Measurements from ENCODE around the gene EIF6. TPM values are rescaled to one million over a fixed set of nuclear protein-coding genes. Genes with fewer than 3 reads are reported as not detected.

EIF6 gene
- total and polyA plus RNA-seq, 2 donors: 66.2 to 141 TPM

- DNase-seq (ENCODE audit: extremely low spot score): no peak
- Histone ChIP-seq H3K27ac (ENCODE audit: low read depth) (no peak overlapping the region), H3K4me1 (ENCODE audit: insufficient read depth) (no peaks in the 10 kb centered on the region), H3K4me3 (ENCODE audit: low read depth, low read length) (no peak overlapping the region), H3K36me3 (ENCODE audit: insufficient read depth) (no peaks in the 10 kb centered on the region)
- WGBS: 89% methylated on average over 12 of the region's 12 CpGs
Measured at GRCh38 chr20:35305682-35306556, 21.3 kb upstream of the EIF6 start.

DNA sequence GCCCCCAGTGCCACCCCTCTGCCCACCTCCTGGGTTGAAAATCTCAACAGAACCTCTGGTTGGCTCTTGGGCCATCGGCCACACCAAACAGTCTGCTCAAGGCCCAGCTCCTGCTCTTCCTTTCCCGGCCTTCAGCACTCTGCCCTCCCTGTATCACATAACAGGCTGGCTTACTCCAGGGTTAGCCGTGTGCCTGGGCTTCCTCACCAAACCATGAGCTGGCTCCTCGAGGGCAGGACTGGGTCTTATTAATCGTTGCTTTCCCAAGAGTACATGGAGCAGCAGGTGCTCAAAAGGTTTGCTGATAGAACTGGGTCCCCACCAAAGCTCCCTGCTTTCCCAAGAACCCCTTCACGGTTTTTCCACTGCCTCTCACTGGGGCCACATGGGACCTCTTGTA is 20.4 kb upstream of the EIF6 start:
- Histone ChIP-seq H3K27ac (ENCODE audit: low read depth) (no peak overlapping the region), H3K4me1 (ENCODE audit: insufficient read depth) (no peaks in the 10 kb centered on the region), H3K4me3 (ENCODE audit: low read depth, low read length) (no peak overlapping the region), H3K36me3 (ENCODE audit: insufficient read depth) (no peaks in the 10 kb centered on the region)
- WGBS: 87% methylated on average over 6 of the region's 6 CpGs
- DNase-seq (ENCODE audit: extremely low spot score): no peak

GRCh38 chr20:35303735-35304491 is 19.3 kb upstream of the EIF6 start:
- Histone ChIP-seq H3K27ac (ENCODE audit: low read depth) (no peak overlapping the region), H3K36me3 (ENCODE audit: insufficient read depth) (no peaks in the 10 kb centered on the region), H3K4me1 (ENCODE audit: insufficient read depth) (no peaks in the 10 kb centered on the region), H3K4me3 (ENCODE audit: low read depth, low read length) (no peak overlapping the region)
- no peak for DNase-seq (ENCODE audit: extremely low spot score)
- 30% methylated on average over 18 of the region's 18 CpGs for WGBS

GRCh38 chr20:35303382-35303734 is 18.8 kb upstream of the EIF6 start:
- no peak overlapping the region for H3K4me3 ChIP-seq (ENCODE audit: low read depth, low read length)
- H3K36me3 ChIP-seq (ENCODE audit: insufficient read depth): no peaks in the 10 kb centered on the region
- DNase-seq (ENCODE audit: extremely low spot score): no peak
- no peak overlapping the region for H3K27ac ChIP-seq (ENCODE audit: low read depth)
- no peaks in the 10 kb centered on the region for H3K4me1 ChIP-seq (ENCODE audit: insufficient read depth)
- WGBS: 85% methylated on average over 11 of the region's 11 CpGs

DNA sequence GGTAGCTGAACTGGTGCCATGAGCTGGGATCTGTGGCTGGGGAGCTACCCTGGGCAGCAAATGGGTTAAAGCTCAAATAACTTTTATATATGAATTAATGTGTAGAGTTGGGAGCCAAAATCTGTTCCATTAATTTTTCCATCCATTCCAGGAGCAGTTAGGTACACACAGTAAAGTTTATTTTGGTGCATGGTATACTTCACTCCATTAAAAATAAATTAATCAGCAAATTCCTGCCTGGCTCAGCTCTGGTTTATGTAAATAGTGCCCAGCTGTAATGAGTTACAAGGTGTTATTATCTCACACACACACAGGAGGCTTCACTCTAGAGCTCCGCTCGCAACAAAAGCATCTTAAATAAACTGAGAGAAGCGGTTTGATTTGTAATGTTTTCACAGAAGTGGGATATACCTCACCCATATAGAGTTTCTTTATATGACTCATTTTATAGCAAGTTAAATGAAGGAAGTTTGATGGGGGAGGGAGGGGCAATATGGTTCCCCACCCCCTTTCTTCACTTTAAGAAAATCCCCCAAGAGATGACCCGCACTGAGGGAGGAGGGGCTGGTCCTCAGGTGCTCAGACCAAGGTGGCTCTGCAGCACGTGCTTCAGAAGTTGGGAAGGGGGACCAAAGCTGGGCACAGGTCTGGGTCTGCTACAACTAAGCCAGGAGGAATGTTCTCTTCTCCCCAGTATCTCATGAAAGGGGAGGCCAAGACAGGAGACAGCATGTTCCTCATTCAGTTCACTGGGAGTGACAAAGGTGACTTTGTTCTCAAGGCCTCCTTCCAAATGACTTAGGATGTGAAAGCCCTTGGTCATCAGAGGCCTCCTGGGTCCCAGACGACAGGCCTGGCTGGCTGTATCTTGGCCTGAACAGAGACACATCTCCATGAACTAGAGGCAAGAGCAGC is 18.1 kb upstream of the EIF6 start:
- Histone ChIP-seq H3K27ac (ENCODE audit: low read depth) (no peak overlapping the region), H3K36me3 (ENCODE audit: insufficient read depth) (no peaks in the 10 kb centered on the region), H3K4me3 (ENCODE audit: low read depth, low read length) (no peak overlapping the region), H3K4me1 (ENCODE audit: insufficient read depth) (no peaks in the 10 kb centered on the region)
- WGBS: 80% methylated on average over 6 of the region's 6 CpGs
- no peak for DNase-seq (ENCODE audit: extremely low spot score)

DNA sequence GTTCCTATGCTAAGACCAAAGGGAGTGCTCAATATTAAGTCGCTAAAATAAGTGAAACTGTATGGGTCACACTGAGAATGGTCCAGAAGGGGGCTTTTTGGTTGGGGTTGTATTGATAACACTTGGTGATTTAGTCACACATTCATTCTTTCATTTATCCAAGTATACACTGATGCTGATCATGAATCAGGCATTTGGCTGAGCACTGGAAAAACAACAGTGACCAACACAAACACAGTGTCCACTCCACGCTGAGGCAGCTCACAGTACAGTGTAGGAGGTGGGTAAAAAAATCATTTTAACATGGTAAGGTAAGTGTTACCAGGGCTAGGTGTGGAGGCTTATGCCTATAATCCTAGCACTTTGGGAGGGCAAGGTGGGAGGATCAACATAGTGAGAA is 16.9 kb upstream of the EIF6 start:
- no peak overlapping the region for H3K4me3 ChIP-seq (ENCODE audit: low read depth, low read length)
- 85% methylated on average over 2 of the region's 2 CpGs for WGBS
- DNase-seq (ENCODE audit: extremely low spot score): no peak
- no peaks in the 10 kb centered on the region for H3K4me1 ChIP-seq (ENCODE audit: insufficient read depth)
- no peaks in the 10 kb centered on the region for H3K36me3 ChIP-seq (ENCODE audit: insufficient read depth)
- no peak overlapping the region for H3K27ac ChIP-seq (ENCODE audit: low read depth)

DNA sequence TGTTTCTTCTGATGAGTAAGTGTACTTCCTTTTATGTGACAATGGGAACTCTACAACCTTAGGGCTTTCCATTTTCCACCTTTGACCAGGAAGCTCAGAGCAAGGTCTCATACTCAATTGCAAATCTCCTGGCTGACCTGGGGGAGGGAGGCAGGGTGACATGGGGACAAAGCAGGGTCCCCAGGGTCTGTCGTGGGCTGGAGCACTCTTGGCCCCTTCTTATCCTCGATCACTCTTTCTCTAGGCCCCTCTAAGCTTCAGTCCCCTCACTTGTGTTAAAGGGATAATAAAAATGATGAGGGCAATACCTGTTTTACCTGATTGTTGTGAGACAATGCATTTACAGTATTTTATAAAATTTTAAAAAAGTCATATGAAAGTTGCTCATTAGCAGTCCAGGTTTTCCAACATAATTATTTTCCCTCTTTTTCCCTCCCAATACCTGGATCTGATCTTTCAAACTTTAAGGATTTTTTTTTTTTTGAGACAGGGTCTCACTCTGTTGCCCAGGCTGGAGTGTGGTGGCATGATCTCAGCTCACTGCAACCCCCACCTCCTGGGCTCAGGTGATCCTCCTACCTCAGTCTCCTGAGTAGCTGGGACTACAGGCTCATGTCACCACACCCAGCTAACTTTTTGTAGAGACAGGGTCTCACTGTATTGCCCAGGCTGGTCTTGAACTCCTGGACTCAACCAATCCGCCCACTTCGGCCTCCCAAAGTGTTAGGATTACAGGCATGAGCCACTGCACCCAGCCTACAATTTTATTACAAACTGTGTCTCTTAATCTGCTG is 16.1 kb upstream of the EIF6 start:
- Histone ChIP-seq H3K4me3 (ENCODE audit: low read depth, low read length) (no peak overlapping the region), H3K36me3 (ENCODE audit: insufficient read depth) (no peaks in the 10 kb centered on the region), H3K4me1 (ENCODE audit: insufficient read depth) (no peaks in the 10 kb centered on the region), H3K27ac (ENCODE audit: low read depth) (no peak overlapping the region)
- no peak for DNase-seq (ENCODE audit: extremely low spot score)
- 85% methylated on average over 4 of the region's 4 CpGs for WGBS

GRCh38 chr20:35299780-35300179 is 15.2 kb upstream of the EIF6 start:
- Histone ChIP-seq H3K27ac (ENCODE audit: low read depth) (no peak overlapping the region), H3K4me3 (ENCODE audit: low read depth, low read length) (no peak overlapping the region), H3K4me1 (ENCODE audit: insufficient read depth) (no peaks in the 10 kb centered on the region), H3K36me3 (ENCODE audit: insufficient read depth) (no peaks in the 10 kb centered on the region)
- 82% methylated on average over 4 of the region's 4 CpGs for WGBS
- no peak for DNase-seq (ENCODE audit: extremely low spot score)

DNA sequence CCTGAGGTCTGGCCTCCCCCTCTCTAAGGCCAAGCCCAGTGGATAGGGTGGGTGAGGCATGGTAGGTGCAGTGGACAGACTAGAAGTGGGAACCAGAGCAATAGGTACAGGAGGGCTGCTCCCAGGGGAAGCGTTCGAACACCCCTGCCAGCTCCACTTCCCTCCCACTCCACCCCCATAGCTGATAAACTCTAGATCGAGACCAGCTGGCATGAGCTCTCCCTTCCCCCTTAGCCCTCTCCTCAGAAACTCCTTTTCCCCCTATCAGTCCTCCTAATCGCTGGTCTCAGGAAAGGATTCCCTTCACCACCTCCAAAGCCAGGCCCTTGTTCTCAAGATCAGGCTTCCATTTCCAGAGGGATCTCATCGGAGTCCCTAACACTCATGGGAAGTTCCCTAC is 13.7 kb upstream of the EIF6 start:
- H3K27ac ChIP-seq (ENCODE audit: low read depth): no peak overlapping the region
- H3K4me3 ChIP-seq (ENCODE audit: low read depth, low read length): no peak overlapping the region
- WGBS: 25% methylated on average over 5 of the region's 5 CpGs
- H3K4me1 ChIP-seq (ENCODE audit: insufficient read depth): no peaks in the 10 kb centered on the region
- no peaks in the 10 kb centered on the region for H3K36me3 ChIP-seq (ENCODE audit: insufficient read depth)
- no peak for DNase-seq (ENCODE audit: extremely low spot score)

DNA sequence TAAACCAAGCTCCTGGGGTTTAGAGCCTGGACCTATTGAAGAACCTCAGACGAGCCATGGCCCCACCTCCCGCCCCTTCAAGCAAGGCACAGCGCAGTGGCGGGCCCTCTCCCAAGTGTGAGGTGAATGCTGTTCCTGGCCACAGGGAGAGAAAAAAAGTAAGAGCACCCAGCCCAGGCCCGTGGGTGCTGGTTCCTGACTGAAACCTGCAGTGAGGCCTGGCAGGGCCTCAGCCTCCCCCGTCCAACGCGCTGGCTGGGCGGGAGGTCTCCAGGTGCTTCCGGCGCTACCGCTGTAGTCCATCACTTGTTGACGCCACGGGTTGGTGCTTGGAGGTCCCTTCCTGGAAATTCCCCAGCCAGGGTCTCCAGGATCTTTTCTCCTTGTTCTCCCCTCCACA is 13.2 kb upstream of the EIF6 start:
- Histone ChIP-seq H3K27ac (ENCODE audit: low read depth) (no peak overlapping the region), H3K4me3 (ENCODE audit: low read depth, low read length) (no peak overlapping the region), H3K36me3 (ENCODE audit: insufficient read depth) (no peaks in the 10 kb centered on the region), H3K4me1 (ENCODE audit: insufficient read depth) (no peaks in the 10 kb centered on the region)
- WGBS: 88% methylated on average over 14 of the region's 14 CpGs
- no peak for DNase-seq (ENCODE audit: extremely low spot score)

DNA sequence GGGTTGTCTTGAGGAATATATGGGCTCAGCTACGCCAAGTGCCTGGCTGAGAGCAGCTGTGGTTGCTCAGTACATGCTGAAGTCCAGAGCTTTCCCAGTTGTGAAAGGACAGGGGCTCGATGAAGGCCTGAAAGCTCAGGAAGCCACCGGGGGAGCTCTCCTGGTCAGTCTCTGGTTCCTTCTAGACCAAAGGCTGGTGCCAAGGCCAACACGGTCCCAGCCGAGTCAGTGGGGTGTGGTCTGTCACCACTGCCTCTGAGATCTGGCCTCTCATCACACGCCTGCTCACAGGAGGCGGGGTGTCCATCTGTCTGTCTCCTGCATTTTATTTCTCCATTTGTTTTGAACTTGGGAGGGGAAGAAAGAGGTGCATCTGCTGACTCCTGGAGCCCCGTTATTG is 12.6 kb upstream of the EIF6 start:
- no peaks in the 10 kb centered on the region for H3K36me3 ChIP-seq (ENCODE audit: insufficient read depth)
- no peak overlapping the region for H3K4me3 ChIP-seq (ENCODE audit: low read depth, low read length)
- no peak overlapping the region for H3K27ac ChIP-seq (ENCODE audit: low read depth)
- no peak for DNase-seq (ENCODE audit: extremely low spot score)
- no peaks in the 10 kb centered on the region for H3K4me1 ChIP-seq (ENCODE audit: insufficient read depth)
- WGBS: 45% methylated on average over 8 of the region's 8 CpGs

DNA sequence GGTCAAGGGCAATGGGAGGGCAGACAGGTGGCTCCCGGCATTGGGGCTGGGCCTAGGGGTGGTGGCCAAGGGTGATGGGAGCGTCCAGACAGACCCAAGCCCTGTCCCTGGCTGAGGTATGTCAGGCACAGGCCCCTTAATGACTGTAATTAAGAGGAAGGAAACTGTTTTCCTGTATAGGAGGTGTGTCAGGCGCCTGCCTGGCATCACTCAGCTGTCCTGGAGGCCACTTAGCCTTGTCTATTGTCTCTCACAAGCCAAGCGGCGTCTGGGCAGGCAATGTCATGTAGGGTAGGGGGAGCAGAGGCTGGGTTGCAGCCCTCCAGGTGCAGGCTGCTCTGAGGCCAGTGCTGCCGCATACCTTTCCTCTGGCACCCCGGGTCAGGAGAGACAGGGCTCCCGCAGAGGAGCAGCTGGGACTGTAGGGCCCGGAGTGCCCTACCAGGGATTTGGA is 11.6 kb upstream of the EIF6 start:
- H3K36me3 ChIP-seq (ENCODE audit: insufficient read depth): no peaks in the 10 kb centered on the region
- H3K4me3 ChIP-seq (ENCODE audit: low read depth, low read length): no peak overlapping the region
- no peak for DNase-seq (ENCODE audit: extremely low spot score)
- 54% methylated on average over 9 of the region's 9 CpGs for WGBS
- H3K4me1 ChIP-seq (ENCODE audit: insufficient read depth): no peaks in the 10 kb centered on the region
- no peak overlapping the region for H3K27ac ChIP-seq (ENCODE audit: low read depth)

GRCh38 chr20:35295674-35296073 is 11.1 kb upstream of the EIF6 start:
- 80% methylated on average over 8 of the region's 8 CpGs for WGBS
- no peak for DNase-seq (ENCODE audit: extremely low spot score)
- H3K27ac ChIP-seq (ENCODE audit: low read depth): no peak overlapping the region
- H3K4me1 ChIP-seq (ENCODE audit: insufficient read depth): no peaks in the 10 kb centered on the region
- H3K36me3 ChIP-seq (ENCODE audit: insufficient read depth): no peaks in the 10 kb centered on the region
- no peak overlapping the region for H3K4me3 ChIP-seq (ENCODE audit: low read depth, low read length)
